ENCODE measurements around the gene SKAP1. TPM values are rescaled to one million over a fixed set of nuclear protein-coding genes. Genes with fewer than 3 reads are reported as not detected.
A peak's percentile ranks its signal among the peaks of the same experiment; 100 is the strongest.

The SKAP1 gene
- 0.69 and 1.0 TPM in 2 replicates for total RNA-seq
- long read RNA-seq, partial matches to known transcripts = 0 of 1 reads
- long read RNA-seq, other reads (novel, unspliced or antisense) = 0 of 1 reads

DNA sequence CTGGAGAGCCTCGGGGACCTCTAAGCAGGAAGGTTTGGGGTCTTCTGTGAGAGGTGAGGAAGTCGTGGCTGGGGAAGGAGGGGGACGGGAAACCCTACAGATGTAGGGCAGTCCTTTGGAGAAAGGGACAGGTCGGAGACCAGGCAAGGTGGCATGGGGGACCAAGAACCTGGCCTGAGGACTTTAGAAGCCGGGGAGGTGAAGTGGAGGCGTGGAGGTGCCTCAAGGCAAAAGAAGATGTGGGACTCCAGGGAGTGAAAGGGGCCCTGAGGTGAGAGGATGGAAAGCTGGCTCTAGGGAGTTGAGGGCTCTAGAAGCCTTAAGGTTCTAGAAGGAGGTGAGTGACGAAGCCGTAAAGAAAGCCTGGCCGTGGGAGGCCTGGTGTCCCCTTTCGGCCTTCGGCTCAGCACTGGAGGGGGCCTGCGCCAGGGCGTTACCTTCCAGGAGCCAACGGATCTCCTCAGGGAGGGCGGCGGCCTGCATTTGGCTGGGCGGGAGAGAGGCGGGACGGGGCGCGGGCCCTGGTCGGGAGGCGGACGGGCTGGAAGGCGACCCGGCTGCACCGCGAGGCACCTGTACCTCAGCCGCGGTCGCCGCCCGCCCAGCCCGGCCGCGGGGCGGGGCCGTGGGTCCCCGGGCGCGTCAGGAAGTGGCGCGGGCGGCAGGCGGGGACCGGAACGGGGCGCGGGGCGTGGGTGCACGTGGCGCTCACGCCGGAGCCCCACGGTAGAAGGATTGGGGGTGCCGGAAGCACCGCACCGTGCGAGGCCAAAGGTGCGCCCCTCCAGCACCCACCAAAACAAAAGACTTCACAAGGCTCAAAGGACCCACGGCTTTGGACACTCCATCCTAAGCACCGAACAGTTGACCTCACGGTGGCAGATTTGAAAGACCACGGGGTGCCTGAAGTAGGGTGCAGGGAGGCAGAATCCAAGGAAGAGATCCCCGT, at the start of gene SKAP1:
Gene SKAP1 (minus strand): TSS at position 577 of the 949 bp plus-strand sequence.
- TF ChIP-seq, protein P1, sequence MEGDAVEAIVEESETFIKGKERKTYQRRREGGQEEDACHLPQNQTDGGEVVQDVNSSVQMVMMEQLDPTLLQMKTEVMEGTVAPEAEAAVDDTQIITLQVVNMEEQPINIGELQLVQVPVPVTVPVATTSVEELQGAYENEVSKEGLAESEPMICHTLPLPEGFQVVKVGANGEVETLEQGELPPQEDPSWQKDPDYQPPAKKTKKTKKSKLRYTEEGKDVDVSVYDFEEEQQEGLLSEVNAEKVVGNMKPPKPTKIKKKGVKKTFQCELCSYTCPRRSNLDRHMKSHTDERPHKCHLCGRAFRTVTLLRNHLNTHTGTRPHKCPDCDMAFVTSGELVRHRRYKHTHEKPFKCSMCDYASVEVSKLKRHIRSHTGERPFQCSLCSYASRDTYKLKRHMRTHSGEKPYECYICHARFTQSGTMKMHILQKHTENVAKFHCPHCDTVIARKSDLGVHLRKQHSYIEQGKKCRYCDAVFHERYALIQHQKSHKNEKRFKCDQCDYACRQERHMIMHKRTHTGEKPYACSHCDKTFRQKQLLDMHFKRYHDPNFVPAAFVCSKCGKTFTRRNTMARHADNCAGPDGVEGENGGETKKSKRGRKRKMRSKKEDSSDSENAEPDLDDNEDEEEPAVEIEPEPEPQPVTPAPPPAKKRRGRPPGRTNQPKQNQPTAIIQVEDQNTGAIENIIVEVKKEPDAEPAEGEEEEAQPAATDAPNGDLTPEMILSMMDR (IDR thresholded peaks at IDR 0.05; ENCODE audit: unreplicated experiment) = no peak
- peaks cover 52% of the 10 kb centered on the region for H3K27me3 Mint-ChIP-seq
- H3K9me3 Mint-ChIP-seq (ENCODE audit: low read depth) = no peaks in the 10 kb centered on the region
- H3K27ac Mint-ChIP-seq = no peak within 1 kb of the TSS
- H3K4me1 Mint-ChIP-seq (ENCODE audit: low read depth) = peaks cover 44% of the 10 kb centered on the region
- no peaks in the 10 kb centered on the region for H3K36me3 Mint-ChIP-seq (ENCODE audit: insufficient read depth)
- no peak for DNase-seq (ENCODE audit: low spot score, unreplicated experiment)
- H3K4me3 Mint-ChIP-seq (ENCODE audit: low read depth) = peak within 1 kb of the TSS; percentile 43

DNA sequence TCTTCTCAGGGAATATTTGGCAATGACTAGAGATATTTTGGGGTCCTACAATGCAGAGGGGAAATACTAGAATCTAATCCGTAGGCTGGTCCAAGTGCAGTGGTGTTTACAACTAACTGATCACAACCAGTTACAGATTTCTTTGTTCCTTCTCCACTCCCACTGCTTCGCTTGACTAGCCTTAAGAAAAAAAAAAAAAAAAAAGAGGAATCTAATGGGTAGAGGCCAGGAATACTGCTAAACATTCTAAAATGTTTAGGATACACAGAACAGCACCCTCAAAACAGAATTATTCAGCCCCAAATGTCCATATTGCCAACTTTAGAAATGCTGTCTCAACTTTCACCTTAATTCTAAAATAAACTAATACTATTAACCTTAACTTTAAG, 49.0 kb upstream of the SKAP1 start:
- DNase-seq (ENCODE audit: low spot score, unreplicated experiment) = no peak
- H3K27ac Mint-ChIP-seq = no peak overlapping the region
- H3K27me3 Mint-ChIP-seq = peaks cover 25% of the 10 kb centered on the region
- TF ChIP-seq, protein P1 (IDR thresholded peaks at IDR 0.05; ENCODE audit: unreplicated experiment) = no peak
- H3K36me3 Mint-ChIP-seq (ENCODE audit: insufficient read depth) = no peaks in the 10 kb centered on the region
- H3K4me3 Mint-ChIP-seq (ENCODE audit: low read depth) = no peak overlapping the region
- H3K4me1 Mint-ChIP-seq (ENCODE audit: low read depth) = no peaks in the 10 kb centered on the region
- H3K9me3 Mint-ChIP-seq (ENCODE audit: low read depth) = no peaks in the 10 kb centered on the region

DNA sequence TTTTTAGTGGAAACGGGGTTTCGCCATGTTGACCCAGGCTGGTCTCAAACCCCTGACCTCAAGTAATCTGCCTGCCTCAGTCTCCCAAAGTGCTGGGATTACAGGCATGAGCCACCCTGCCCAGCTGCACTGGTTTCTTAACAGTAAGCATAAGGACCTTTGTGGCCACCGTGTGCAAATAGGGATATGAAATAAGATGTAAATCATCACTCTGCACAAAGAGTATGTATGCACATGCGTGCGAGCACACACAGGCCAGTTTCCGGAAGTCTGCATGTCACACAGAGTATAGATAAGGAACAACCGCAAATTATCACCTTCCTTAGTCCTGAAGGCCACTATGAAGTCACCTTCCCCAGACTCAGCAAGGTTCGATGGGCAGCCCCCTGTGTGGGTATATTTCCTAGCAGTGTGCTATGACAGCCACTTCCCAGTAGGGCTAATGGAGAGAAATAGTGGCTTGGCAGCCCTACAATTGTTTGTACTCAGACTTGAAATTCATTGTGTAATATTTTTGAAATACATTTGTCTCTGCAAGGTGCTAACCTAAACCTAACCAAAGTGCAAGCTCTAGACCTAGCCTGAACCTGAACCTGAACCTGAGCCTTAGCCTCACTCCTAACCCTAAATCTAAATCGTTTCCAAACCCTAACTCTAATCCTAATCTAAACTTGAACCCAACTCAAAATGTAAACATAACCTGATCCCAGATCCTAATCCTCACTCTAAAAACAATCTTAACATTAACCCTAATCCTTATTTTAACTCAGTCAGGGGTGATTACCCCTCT, 48.4 kb upstream of the SKAP1 start:
- Mint-ChIP-seq H3K27me3 (peaks cover 24% of the 10 kb centered on the region), H3K4me3 (ENCODE audit: low read depth) (no peak overlapping the region), H3K36me3 (ENCODE audit: insufficient read depth) (no peaks in the 10 kb centered on the region), H3K4me1 (ENCODE audit: low read depth) (no peaks in the 10 kb centered on the region), H3K9me3 (ENCODE audit: low read depth) (no peaks in the 10 kb centered on the region), H3K27ac (no peak overlapping the region)
- no peak for DNase-seq (ENCODE audit: low spot score, unreplicated experiment)
- TF ChIP-seq, protein P1 (IDR thresholded peaks at IDR 0.05; ENCODE audit: unreplicated experiment) = no peak

DNA sequence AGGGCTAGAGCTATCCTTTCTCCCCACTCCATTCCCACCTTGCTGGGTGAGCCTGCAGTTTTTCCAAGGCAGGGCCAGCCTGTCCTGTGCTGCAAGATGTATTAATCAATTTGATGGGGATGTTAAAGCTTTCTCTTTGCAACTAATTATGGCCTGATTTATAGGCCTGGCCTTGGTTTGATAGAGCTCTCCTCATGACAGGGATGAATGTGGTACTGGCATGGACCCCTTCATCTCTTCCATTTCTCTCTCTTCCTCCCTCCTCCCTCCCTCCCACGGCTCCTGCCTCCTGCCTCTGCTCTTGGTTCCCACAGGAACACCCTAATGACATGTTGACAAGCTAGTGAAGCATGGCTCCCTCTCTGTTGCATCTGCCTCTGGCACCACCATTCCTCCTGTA, 47.2 kb upstream of the SKAP1 start:
- H3K27ac Mint-ChIP-seq = peak overlapping the region; percentile 46
- peaks cover 8% of the 10 kb centered on the region for H3K4me1 Mint-ChIP-seq (ENCODE audit: low read depth)
- TF ChIP-seq, protein P1 (IDR thresholded peaks at IDR 0.05; ENCODE audit: unreplicated experiment) = no peak
- H3K27me3 Mint-ChIP-seq = peaks cover 12% of the 10 kb centered on the region
- no peaks in the 10 kb centered on the region for H3K36me3 Mint-ChIP-seq (ENCODE audit: insufficient read depth)
- H3K4me3 Mint-ChIP-seq (ENCODE audit: low read depth) = no peak overlapping the region
- DNase-seq (ENCODE audit: low spot score, unreplicated experiment) = no peak
- no peaks in the 10 kb centered on the region for H3K9me3 Mint-ChIP-seq (ENCODE audit: low read depth)

Data from progenitor cell of endocrine pancreas (in vitro differentiated cells).